ENCODE measurements around the gene ZNF536. TPM values are rescaled to one million over a fixed set of nuclear protein-coding genes. Genes with fewer than 3 reads are reported as not detected.

The ZNF536 gene
- total RNA-seq, 1 donor from 2014 or later: 22.4 TPM

DNA sequence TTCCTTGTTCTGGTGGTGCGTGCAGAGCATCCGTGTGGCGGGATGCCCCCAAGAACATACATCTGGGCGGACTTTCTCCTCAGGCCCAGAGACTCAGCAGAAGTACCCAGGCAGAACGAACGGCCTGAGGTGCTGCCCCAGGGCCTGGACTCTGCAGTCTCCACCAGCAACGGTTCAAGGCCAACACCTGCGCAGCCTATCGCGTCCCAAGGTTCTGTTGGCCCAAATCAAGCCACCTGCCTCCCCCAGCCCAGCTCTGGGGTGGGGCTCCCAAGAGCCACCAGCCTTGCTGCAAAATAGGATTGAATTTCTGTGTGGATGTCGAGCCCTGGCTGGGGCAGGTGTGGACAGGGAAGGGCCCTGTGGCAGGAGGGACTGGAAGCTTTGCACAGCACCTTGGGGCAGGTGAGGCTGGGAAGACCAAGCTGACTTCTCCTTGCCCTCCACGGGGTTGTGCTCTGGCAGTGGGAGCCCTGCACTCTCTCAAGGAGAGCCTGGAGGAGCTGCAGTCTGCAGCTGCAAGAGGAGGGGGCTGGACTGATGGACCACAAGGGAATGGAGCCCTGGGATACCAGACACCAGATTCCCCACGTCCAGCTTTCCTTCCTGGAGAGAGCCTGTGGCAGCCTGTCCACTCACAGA, 146.9 kb downstream of the ZNF536 start:
- FAIRE-seq (no peak), DNase-seq (ENCODE audit: low spot score in 2 of 2) (no peak)

DNA sequence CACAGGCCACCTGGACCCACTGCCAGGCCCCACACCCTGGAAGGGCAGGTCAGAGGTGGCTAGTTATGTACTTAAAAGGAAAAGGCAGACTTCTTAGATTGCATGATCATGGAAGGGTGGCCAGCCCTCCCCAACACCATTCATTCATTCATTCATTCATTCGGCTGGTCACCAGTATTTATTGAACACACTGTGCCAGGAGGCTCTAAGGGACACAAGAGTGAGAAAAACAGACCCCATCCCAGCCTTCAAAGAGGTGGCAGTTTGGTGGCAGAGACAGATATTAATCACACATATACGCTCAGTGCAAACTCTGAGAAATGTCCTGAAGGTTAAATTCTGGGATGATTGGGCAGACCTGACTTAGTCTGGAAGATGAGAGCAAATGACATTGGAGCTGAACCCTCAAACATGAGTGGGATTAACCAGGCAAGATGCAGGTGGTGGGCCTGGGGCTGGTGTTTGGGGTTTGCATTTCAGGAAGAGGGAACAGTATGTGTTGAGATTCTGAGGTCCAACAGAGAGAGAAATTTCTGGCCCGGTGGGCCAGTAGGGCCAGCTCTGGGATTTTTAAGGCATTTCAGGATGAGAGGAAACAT, 147.5 kb downstream of the ZNF536 start:
- DNase-seq (ENCODE audit: low spot score in 2 of 2): no peak
- no peak for FAIRE-seq

DNA sequence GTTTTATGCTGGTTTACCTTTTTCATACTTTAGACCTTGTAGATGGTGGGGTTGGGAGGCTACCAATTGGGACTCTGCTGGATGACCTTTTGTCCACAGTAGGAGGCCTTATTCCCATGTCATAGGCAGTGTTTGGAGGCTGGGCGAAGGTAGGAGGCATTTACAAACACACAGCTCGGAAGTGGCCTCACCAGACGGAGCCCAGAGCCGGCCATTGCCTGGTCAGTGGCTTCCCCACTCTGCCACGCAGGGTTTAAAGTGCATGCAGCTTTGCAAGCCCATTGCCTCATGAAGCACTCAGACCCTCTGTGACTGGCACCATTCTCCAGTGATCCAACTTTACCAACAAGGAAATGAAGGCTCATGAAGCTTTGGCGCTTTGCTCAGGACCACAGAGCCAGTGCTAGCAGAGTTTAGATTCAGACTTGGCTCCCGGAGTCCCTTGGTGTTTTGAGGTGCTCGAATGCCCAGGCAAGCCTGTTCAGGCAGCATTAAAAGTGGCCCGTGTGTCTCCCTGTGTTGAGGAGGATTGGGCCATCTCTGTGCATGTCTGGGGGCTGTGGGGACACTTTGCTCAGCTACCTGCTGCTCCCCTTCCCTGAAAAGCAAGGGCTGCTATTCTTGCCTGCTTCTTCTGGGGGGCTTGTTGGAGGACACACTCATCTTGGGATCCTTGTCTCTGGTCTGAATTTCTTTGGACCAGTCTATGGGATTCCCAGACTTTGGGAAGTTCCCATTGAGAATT, 148.7 kb downstream of the ZNF536 start:
- DNase-seq (ENCODE audit: low spot score in 2 of 2): no peak
- no peak for FAIRE-seq

DNA sequence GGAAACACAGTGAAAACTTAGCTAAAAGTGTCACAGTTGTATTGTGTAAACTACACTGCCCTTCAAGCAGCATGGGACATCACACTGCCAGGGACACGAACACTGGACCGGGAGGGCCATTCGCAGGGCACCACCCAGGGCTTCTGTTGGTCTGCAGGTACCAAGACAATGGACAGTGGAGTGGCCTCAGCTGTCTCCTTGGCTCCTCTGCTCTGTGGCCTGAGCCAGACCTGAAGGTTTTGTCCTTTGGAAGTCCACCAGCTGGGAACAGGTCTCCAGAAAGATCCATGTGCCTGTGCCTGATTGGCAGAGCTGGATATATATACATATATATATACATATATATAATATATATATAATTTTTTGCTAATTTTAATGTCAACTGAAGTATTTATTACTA, 149.8 kb downstream of the ZNF536 start:
- no peak for FAIRE-seq
- DNase-seq (ENCODE audit: low spot score in 2 of 2): no peak

DNA sequence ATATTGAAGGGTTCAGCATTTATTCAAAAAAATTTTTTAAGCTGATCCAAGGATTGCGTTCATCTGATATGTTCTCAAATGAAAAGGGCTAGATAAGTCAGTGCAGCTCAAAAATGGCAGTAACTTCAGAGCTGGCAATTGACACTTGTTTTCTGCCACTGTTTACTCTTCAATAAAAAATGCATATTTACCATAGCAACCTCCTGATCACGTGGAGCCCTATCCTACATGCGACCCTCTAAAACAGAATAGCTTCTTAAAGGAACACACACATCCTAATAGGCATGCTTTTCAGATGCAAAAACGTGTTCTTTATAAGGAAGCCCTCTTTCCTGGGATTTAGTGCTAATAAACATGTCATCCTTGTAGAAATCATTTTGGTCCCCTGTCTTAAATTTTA, 150.2 kb downstream of the ZNF536 start:
- FAIRE-seq: no peak
- DNase-seq (ENCODE audit: low spot score in 2 of 2): no peak

DNA sequence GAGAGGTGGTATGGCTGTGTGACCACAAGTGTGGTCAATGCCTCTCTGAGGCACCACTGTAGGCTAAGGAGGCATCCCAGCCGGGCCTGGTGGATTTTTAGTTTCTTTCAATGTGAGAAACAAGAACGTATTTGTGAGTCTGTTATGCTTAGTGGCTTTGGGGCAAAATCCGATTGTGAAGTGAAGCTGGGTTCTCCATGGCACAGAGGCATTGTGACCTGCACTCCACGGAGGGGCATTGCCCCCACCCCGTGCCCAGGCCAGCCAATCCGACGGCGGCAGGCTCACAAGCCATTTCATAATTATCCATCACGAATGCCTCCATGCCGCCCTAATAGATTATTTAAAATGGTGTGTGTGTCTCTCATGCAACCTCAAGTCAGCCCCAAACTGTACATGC, 151.6 kb downstream of the ZNF536 start:
- no peak for FAIRE-seq
- no peak for DNase-seq (ENCODE audit: low spot score in 2 of 2)

DNA sequence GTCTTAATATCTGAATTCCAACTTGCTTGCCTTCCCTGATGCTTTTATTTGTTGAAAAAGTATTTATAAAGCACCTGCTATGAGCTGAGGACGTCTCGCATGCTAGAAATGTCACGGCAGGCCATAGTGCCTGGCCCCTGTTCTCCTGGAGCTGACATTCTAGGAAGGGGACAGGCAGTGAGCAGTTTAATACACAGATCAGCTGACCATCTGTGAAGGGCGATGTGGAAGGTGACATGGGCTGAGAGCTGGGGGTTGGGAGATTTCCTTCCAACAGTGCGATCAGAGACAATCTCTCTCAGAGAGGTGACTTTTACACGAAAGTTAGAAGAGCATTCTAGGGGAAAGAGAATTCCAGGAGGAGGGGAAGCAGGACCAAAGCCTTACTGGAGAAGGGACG, 153.2 kb downstream of the ZNF536 start:
- DNase-seq (ENCODE audit: low spot score in 2 of 2) (no peak), FAIRE-seq (no peak)

DNA sequence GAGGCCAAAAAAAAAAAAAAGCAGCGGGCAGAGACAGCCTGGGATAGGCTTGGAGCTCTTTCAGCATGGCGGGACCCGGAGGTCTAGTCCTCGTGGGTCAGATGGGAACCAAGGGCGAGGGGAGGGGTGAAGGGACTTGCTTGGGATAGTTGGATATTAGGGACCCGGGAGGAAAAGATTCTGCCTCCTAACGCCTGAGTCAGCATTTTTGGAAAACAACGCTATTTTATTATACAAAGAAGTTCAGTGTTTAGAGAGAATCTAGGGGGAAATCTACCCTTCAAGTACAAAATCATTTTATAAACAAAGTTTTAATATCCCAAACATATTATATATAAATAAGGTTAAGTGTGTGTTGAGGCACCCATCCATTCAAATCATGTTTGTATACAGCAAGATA, 156.7 kb downstream of the ZNF536 start:
- FAIRE-seq: no peak
- DNase-seq (ENCODE audit: low spot score in 2 of 2): no peak

DNA sequence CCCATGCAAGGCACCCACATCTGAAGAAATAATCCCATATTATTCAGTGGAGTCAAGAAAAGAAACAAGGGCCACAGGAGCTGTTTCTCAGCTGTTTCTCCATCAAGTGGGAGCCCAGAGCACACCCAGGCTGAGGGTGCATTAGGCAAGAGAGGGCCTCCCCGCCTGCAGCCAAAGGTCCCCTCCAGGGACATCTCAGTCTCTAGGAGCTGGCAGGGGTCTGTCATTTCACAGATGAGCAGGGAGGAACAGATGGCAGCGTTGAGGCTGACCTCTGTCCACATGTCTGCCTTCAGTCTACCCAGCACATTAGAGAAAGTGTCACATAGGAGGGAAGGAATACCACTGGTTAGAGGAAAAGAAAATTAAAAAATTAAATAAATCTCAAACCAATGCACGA, 157.7 kb downstream of the ZNF536 start:
- DNase-seq (ENCODE audit: low spot score in 2 of 2) (no peak), FAIRE-seq (no peak)

DNA sequence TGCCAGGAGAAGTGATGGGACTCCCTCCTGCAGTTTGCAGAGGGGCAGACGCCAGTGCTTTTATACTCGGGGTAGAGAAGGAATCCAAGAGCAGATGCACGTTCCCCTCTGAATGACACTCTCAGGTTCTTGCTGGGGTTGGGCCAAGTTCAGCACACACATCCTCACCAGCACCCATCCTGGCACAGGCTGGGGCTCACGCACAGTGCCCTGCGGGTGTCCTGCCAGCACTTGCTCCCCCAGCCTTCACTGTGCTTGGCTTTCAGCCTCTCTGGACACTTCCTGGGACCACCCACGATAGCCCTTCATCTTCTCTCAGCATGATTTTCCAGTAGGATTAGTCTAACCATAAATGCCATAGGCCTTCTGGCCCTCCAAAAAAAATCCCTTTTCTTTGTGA, 158.6 kb downstream of the ZNF536 start:
- no peak for DNase-seq (ENCODE audit: low spot score in 2 of 2)
- no peak for FAIRE-seq

DNA sequence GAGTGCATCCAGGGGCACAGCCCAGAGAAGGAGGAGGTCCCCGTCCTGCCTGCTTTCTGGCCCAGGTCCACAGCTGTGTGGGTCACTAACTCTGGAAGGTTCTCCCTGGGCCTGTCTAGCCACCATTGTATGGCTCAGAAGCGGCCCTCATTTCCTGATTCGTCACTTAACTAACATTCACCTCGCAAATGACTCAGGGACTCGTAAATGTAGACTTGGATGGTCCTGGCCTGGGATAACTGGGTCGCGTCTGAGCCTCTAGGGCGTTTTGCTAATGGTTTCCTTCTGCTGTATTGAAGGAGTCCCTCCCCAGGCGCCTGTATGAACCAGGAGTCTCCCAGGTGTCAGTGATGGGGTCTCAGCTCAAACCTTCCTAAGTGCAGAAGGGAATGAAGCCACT, 162.8 kb downstream of the ZNF536 start:
- FAIRE-seq: no peak
- no peak for DNase-seq (ENCODE audit: low spot score in 2 of 2)

DNA sequence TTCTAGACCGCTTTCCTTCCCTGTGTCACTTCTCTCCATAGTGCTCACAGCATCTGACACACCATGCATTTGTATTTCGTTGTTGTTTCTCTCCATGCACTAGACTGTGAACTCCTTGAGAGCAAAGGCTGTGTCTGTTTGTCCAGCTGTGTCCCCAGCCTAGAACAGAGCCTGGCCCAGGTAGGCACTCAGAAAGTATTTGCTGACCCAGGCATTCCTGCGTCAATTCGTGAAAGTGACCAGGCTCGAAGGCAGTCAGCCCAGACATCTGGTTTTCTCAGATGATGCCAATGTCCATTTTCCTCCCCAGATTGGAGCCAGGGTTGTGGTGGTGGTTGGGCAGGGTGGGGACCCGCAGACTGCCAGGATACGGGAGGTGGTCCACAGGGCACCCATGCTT, 164.8 kb downstream of the ZNF536 start:
- DNase-seq (ENCODE audit: low spot score in 2 of 2) (no peak), FAIRE-seq (no peak)

DNA sequence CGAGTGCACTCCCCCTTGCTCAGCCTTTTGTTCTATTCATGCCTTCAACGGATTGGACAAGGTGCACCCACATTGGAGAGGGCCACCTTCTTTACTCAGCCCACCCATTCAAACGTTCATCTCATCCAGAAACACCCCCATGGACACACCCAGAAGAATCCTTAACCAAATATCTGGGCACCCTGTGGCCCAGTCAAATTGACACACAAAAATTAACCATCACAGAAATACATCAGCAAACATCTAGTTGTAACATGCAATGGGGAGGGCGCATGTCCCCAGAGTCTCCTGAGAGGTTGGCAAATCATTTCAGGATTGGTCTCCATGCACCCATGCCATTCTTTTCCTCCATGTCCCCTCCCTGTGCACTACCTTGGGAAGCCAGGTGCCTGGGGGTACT, 167.1 kb downstream of the ZNF536 start:
- FAIRE-seq: no peak
- no peak for DNase-seq (ENCODE audit: low spot score in 2 of 2)

DNA sequence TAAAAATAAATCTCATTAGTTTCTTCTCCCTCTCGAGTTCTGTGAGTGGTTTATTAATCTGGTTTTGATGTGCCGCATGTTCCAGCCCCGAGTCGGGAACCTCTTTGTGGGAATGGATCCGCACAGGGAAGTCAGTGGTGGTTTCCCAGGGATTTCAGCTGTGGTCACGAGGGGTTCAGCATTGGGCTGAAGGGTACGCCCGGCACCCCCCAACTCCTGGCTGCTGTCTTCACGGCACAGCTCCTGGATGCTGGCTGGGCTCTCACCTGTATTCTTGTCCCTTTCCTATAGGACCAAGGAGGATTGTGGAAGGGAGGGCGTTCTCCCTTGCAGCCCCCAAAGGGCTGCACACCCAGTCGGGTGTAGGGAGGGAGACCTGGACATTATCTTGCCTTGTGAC, 167.8 kb downstream of the ZNF536 start:
- DNase-seq (ENCODE audit: low spot score in 2 of 2) (no peak), FAIRE-seq (no peak)

DNA sequence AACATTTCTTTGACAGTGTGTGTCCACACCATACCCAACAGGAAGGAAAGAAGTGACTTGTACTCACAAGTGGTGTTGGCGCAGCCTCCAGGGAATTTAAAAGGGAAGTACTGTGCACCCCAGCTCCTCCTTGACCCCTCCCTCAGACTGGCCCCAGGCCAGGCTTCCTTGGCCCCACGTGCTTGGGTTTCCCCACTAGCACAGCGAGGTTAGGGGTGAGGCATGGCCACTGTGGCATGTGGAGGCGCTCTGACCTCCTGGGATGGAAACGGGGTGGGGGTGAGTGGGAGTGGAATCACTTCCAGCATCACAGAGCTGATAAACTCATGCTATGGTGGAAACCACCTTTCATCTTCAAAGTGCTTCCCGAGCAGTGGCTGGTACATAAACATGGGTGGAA, 168.6 kb downstream of the ZNF536 start:
- no peak for FAIRE-seq

DNA sequence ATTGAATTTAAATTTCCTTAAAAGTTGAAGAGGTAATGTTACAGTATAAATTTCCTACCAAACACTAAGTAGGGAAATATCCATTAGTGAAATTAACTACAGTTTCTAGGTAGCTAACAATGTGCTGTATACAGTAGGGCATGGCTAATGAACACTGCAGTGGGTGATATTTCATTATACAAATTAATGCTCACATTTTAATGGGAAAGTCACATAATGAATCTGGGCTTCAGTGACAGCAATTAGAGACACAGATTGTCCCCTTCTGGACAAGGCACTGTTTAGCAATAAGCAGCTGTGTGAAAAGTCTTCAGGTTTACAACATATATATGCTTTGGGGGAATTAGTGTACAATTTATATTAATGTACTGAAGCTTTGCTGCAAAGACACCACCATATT, 169.4 kb downstream of the ZNF536 start:
- FAIRE-seq (no peak), DNase-seq (ENCODE audit: low spot score in 2 of 2) (no peak)

More for the DNA sequence above, 168.6 kb downstream of the ZNF536 start:
- no peak for DNase-seq (ENCODE audit: low spot score in 2 of 2)

DNA sequence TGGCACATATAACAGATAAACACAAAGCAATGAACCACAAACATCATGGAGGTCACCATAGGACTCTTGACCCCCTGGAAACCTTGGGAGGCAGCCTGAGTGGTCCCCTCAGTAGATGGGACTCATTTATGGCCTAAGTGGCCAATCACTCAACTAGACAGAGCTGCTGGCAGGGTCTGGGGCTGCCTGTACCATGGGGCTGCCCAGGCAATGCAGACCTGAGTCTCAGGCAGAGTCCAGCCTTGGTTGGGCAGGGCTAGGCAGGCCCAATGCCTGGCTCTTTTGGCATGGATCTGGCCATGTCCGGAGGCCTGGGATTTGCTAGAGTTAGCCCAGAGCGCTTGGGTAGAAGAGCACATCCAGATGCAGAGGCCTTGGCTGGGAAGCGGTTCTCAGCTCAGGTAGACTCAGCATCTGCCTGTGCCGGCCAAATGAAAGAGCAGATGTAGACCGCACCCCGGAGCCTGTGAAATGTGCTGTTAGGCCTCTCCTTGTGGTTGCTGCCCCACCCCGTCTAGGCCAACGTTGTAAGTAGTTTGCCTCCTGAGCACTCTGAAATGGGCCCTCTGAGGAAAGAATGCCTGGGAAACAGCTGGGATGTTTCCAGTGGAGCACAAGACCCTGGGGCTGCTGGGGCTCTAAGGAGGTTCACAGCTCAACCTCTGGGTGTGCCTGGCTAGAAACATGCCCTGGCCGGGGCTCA, 171.2 kb downstream of the ZNF536 start:
- no peak for FAIRE-seq
- DNase-seq (ENCODE audit: low spot score in 2 of 2): no peak

DNA sequence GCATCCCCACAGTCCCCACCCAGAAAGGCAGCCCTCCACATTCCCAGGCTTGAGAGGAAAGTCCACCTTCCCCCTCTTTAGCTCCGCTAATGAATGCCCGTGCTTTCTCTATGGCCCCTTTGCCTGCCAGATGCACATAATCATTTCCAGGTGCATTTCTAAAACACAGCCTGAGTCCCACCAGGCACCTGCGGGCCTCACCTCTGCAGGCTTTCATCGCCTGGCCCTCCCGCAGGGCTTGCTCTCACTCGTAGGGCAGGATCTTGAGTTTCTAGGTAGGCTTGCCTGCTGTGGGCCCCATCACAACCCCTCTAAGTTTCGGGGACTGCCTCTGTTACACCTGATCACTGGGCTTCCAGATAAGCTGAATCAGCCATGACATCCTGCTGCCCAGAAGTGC, 173.6 kb downstream of the ZNF536 start:
- no peak for DNase-seq (ENCODE audit: low spot score in 2 of 2)
- FAIRE-seq: no peak

DNA sequence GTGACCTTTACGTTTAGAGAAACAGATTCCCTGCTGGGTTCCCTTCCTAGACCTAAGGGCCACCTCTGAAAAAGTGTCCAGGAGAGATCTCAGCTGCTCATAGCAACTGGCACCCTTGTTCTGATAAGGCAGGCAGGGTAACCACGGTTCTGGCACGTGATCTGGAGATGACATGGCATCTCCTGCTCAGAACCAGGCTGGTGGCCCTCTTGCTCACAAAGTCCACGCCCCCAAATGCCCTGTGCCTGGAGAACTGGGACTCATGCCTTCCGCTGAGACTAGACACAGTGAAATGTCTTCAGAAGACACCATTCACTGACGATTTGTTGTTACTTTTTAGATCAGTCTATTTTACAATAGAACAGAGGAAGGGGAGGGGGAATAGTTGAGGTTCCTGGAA, 174.1 kb downstream of the ZNF536 start:
- FAIRE-seq (no peak), DNase-seq (ENCODE audit: low spot score in 2 of 2) (no peak)

DNA sequence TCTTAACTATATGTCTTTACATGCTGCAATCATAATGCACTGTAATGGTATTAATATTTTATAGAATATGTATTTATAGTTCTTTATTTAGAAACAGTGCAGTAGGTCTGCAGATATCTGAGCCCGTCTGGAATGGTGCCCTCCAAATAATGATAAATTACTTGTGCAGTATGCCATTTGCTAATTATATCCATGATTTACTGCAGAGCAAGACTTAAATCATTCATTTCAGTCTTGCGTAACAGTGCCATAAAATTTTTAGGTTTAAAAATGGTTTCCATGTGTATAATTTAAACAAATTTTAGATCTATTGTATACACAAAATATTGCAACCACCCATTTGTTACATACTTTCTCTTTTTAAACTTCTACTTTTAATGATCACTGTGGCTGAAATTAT, 175.1 kb downstream of the ZNF536 start:
- FAIRE-seq (no peak), DNase-seq (ENCODE audit: low spot score in 2 of 2) (no peak)

DNA sequence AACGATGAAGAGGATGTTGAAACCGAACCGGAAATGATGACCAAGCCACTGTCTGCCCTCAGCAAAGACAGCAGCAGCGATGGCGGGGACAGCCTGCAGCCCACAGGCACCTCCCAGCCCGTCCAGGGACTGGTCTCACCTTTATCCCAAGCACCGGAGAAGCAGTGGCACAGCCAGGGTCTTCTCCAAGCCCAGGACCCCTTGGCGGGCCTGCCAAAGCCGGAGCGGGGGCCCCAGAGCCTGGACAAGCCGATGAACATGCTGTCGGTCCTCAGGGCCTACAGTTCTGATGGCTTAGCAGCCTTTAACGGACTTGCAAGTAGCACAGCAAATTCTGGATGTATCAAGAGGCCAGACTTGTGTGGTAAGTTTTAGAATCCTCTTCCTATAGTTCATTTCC, 177.0 kb downstream of the ZNF536 start:
- FAIRE-seq (no peak), DNase-seq (ENCODE audit: low spot score in 2 of 2) (no peak)

All from frontal cortex (tissue), 4 donors.